HG02943 (cell line): Measurements from ENCODE around the gene DERL3.

Source experiments
- ATAC-seq: cut with Tn5 transposase; IDR thresholded peaks from one replicate; pipeline ENCODE4 v1.9.1; 2021; ENCODE audit warnings: mild to moderate bottlenecking, low read depth, moderate library complexity; ENCODE audit not compliant: unreplicated experiment

DERL3 gene

GRCh38 chr22:23833017-23833751 is 5.6 kb downstream of the DERL3 start:
- ATAC-seq = no peak

- no peak for ATAC-seq
These were observed 6.4 kb downstream of the DERL3 start for GRCh38 chr22:23832226-23833016.

GRCh38 chr22:23831781-23832180 is 7.0 kb downstream of the DERL3 start:
- ATAC-seq = no peak

- no peak for ATAC-seq
These were observed 7.5 kb downstream of the DERL3 start for GRCh38 chr22:23831261-23831660.

- ATAC-seq = no peak
These were observed 8.9 kb downstream of the DERL3 start for GRCh38 chr22:23829845-23830372.

- no peak for ATAC-seq
These were observed 9.8 kb downstream of the DERL3 start for GRCh38 chr22:23828800-23829680.

- ATAC-seq = no peak
These were observed 11.3 kb downstream of the DERL3 start for GRCh38 chr22:23827351-23827995.

- no peak for ATAC-seq
These were observed 12.1 kb downstream of the DERL3 start for GRCh38 chr22:23826510-23827350.

- no peak for ATAC-seq
These were observed 13.4 kb downstream of the DERL3 start for GRCh38 chr22:23825246-23825905.

GRCh38 chr22:23824476-23825245 is 14.1 kb downstream of the DERL3 start:
- no peak for ATAC-seq

- ATAC-seq = no peak
These were observed 15.4 kb downstream of the DERL3 start for GRCh38 chr22:23823331-23823791.

- ATAC-seq = no peak
These were observed 16.6 kb downstream of the DERL3 start for GRCh38 chr22:23822101-23822671.

- no peak for ATAC-seq
These were observed 18.0 kb downstream of the DERL3 start for GRCh38 chr22:23820748-23821211.

- no peak for ATAC-seq
These were observed 20.3 kb downstream of the DERL3 start for GRCh38 chr22:23818541-23818940.

GRCh38 chr22:23817146-23817545 is 21.7 kb downstream of the DERL3 start:
- ATAC-seq = no peak

- ATAC-seq = no peak
These were observed 22.4 kb downstream of the DERL3 start for GRCh38 chr22:23816156-23816976.
